ENCODE data around the gene FXYD1. TPM values are rescaled to one million over a fixed set of nuclear protein-coding genes. Genes with fewer than 3 reads are reported as not detected.
A peak's percentile ranks its signal among the peaks of the same experiment; 100 is the strongest.

Gene FXYD1
- total and polyA plus RNA-seq, 2 experiments from 2014 or later: 1.5 to 26.8 TPM

- H3K27me3 ChIP-seq (ENCODE audit: insufficient read depth): no peaks in the 10 kb centered on the region
- H3K9me2 ChIP-seq (ENCODE audit: insufficient read depth): no peaks in the 10 kb centered on the region
- H3K27ac Mint-ChIP-seq: peak overlapping the region; percentile 14; the same call in 1 of the 2 replicates
- H3K9me3 Mint-ChIP-seq: no peaks in the 10 kb centered on the region
- H3K4me1 Mint-ChIP-seq: peaks cover 29% of the 10 kb centered on the region; the same call in 2 of the 3 replicates
- H3K4me3 ChIP-seq: no peak overlapping the region
- no peaks in the 10 kb centered on the region for H3F3A ChIP-seq (replicated peaks; ENCODE audit: low read depth)
- H3K4me3 Mint-ChIP-seq: no peak overlapping the region
- H3K36me3 ChIP-seq (ENCODE audit: insufficient read depth): no peaks in the 10 kb centered on the region
- H3K27me3 Mint-ChIP-seq (ENCODE audit: insufficient read depth, low read depth, poor library complexity): peaks cover 13% of the 10 kb centered on the region
- H3K36me3 Mint-ChIP-seq (ENCODE audit: low read depth): no peaks in the 10 kb centered on the region
- no peak overlapping the region for H3K27ac ChIP-seq (ENCODE audit: low read depth)
- H3K79me2 ChIP-seq (replicated peaks; ENCODE audit: insufficient read depth): no peaks in the 10 kb centered on the region
- DNase-seq (ENCODE audit: low spot score): no peak
- H2AFZ ChIP-seq: peak overlapping the region; percentile 81
- H3K4me1 ChIP-seq (ENCODE audit: insufficient read depth): peaks cover 14% of the 10 kb centered on the region
- H3K4me2 ChIP-seq: no peak overlapping the region
- TF ChIP-seq, protein P1, sequence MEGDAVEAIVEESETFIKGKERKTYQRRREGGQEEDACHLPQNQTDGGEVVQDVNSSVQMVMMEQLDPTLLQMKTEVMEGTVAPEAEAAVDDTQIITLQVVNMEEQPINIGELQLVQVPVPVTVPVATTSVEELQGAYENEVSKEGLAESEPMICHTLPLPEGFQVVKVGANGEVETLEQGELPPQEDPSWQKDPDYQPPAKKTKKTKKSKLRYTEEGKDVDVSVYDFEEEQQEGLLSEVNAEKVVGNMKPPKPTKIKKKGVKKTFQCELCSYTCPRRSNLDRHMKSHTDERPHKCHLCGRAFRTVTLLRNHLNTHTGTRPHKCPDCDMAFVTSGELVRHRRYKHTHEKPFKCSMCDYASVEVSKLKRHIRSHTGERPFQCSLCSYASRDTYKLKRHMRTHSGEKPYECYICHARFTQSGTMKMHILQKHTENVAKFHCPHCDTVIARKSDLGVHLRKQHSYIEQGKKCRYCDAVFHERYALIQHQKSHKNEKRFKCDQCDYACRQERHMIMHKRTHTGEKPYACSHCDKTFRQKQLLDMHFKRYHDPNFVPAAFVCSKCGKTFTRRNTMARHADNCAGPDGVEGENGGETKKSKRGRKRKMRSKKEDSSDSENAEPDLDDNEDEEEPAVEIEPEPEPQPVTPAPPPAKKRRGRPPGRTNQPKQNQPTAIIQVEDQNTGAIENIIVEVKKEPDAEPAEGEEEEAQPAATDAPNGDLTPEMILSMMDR (conservative IDR thresholded peaks at IDR 0.05; ENCODE audit: low read depth in 2 of 2): no peak
- TF ChIP-seq STAT1 (IDR thresholded peaks at IDR 0.05; ENCODE audit: unreplicated experiment) (no peak), POLR2AphosphoS5 (IDR thresholded peaks at IDR 0.05; ENCODE audit: low read depth) (no peak), NANOG (IDR thresholded peaks at IDR 0.05; ENCODE audit: borderline replicate concordance) (no peak), EZH2phosphoT487 (IDR thresholded peaks at IDR 0.05; ENCODE audit: unreplicated experiment) (no peak), REST (IDR thresholded peaks at IDR 0.05; ENCODE audit: unreplicated experiment) (no peak), JUNB (IDR thresholded peaks at IDR 0.05; ENCODE audit: unreplicated experiment) (no peak), EZH2 (IDR thresholded peaks at IDR 0.05; ENCODE audit: low read depth, unreplicated experiment) (no peak), ZNF462 (CRISPR knock-in tag; IDR thresholded peaks at IDR 0.05) (no peak), CREB1 (CRISPR knock-in tag; IDR thresholded peaks at IDR 0.05; ENCODE audit: low read depth) (no peak), ZNF331 (CRISPR knock-in tag; IDR thresholded peaks at IDR 0.05; ENCODE audit: low read depth) (no peak), ZNF114 (CRISPR knock-in tag; IDR thresholded peaks at IDR 0.05) (no peak)
- TF ChIP-seq, protein P2, sequence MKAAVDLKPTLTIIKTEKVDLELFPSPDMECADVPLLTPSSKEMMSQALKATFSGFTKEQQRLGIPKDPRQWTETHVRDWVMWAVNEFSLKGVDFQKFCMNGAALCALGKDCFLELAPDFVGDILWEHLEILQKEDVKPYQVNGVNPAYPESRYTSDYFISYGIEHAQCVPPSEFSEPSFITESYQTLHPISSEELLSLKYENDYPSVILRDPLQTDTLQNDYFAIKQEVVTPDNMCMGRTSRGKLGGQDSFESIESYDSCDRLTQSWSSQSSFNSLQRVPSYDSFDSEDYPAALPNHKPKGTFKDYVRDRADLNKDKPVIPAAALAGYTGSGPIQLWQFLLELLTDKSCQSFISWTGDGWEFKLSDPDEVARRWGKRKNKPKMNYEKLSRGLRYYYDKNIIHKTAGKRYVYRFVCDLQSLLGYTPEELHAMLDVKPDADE (IDR thresholded peaks at IDR 0.05): no peak
- ATAC-seq: no peak
- H4K20me1 ChIP-seq (replicated peaks; ENCODE audit: insufficient read depth): no peaks in the 10 kb centered on the region
These were observed 15.7 kb upstream of the FXYD1 start for GRCh38 chr19:35122687-35123551.
